Large intestine (tissue), 3 donors: ENCODE measurements around the gene IL25. TPM values are rescaled to one million over a fixed set of nuclear protein-coding genes. Genes with fewer than 3 reads are reported as not detected.

Experiments used
- DNase-seq, 2 donors: peaks; one replicate each; pipeline versions ENCODE4 v3.0.0 to v3.0.0-alpha.2; 2013
- H3K27ac ChIP-seq: one replicate; pipeline ENCODE4 v1.5.1; 2013; ENCODE audit warnings: low read length
- H3K27me3 ChIP-seq: 2 replicates; pipeline ENCODE4 v1.6.1; 2013; ENCODE audit warnings: low read length; ENCODE audit not compliant: control insufficient read depth, insufficient read depth
- H3K36me3 ChIP-seq: 2 replicates; pipeline ENCODE4 v1.6.1; 2013; ENCODE audit warnings: low read length; ENCODE audit not compliant: control insufficient read depth, insufficient read depth
- H3K4me1 ChIP-seq: one replicate; pipeline ENCODE4 v1.6.1; 2013; ENCODE audit warnings: low read length; ENCODE audit not compliant: control insufficient read depth, insufficient read depth
- H3K4me3 ChIP-seq: one replicate; pipeline ENCODE4 v1.5.1; 2013; ENCODE audit warnings: low read length
- H3K9me3 ChIP-seq: one replicate; pipeline ENCODE4 v1.6.1; 2013; ENCODE audit warnings: mild to moderate bottlenecking, low read depth, low read length, moderate library complexity; ENCODE audit not compliant: control insufficient read depth
- WGBS: methylation state at CpG from one replicate; pipeline ENCODE4 v1.1.5; 2013; ENCODE audit warnings: low lambda C conversion rate; ENCODE audit not compliant: insufficient coverage; 5-methylcytosine and 5-hydroxymethylcytosine counted together
- polyA plus RNA-seq: library from polyadenylated mRNA; unstranded; fragments of 120-200 nt; gene quantifications from one replicate; pipeline ENCODE4 v1.2.1, GENCODE V29; 2013

Gene IL25
- polyA plus RNA-seq, 1 donor, result not detected

- Histone ChIP-seq H3K4me1 (peaks cover 6% of the 10 kb centered on the region), H3K27me3 (peaks cover 17% of the 10 kb centered on the region), H3K4me3 (no peak overlapping the region), H3K27ac (no peak overlapping the region), H3K9me3 (no peaks in the 10 kb centered on the region), H3K36me3 (peaks cover 11% of the 10 kb centered on the region)
- WGBS, result no CpG with 5 or more reads among the region's 6 CpGs
- no peak for DNase-seq
These were observed 17.6 kb upstream of the IL25 start for GRCh38 chr14:23354990-23355389.

- H3K27ac ChIP-seq, result no peak overlapping the region
- DNase-seq, result no peak
- H3K36me3 ChIP-seq, result peaks cover 14% of the 10 kb centered on the region
- H3K4me1 ChIP-seq, result peaks cover 6% of the 10 kb centered on the region
- H3K4me3 ChIP-seq, result no peak overlapping the region
- no peaks in the 10 kb centered on the region for H3K9me3 ChIP-seq
- peaks cover 17% of the 10 kb centered on the region for H3K27me3 ChIP-seq
- no CpG with 5 or more reads among the region's 6 CpGs for WGBS
These were observed 16.7 kb upstream of the IL25 start for GRCh38 chr14:23355871-23356435.

- Histone ChIP-seq H3K9me3 (no peaks in the 10 kb centered on the region), H3K4me3 (no peak overlapping the region), H3K4me1 (peaks cover 6% of the 10 kb centered on the region), H3K36me3 (peaks cover 14% of the 10 kb centered on the region), H3K27ac (no peak overlapping the region), H3K27me3 (peaks cover 15% of the 10 kb centered on the region)
- no CpG with 5 or more reads among the region's 4 CpGs for WGBS
- DNase-seq, result no peak
These were observed 15.9 kb upstream of the IL25 start for GRCh38 chr14:23356662-23357061.

- Histone ChIP-seq H3K4me1 (peaks cover 6% of the 10 kb centered on the region), H3K4me3 (no peak overlapping the region), H3K27ac (no peak overlapping the region), H3K36me3 (peaks cover 14% of the 10 kb centered on the region), H3K27me3 (peaks cover 11% of the 10 kb centered on the region), H3K9me3 (no peaks in the 10 kb centered on the region)
- no CpG with 5 or more reads among the region's 8 CpGs for WGBS
- DNase-seq, result no peak
These were observed 15.3 kb upstream of the IL25 start for GRCh38 chr14:23357261-23357660.

- H3K4me1 ChIP-seq, result peaks cover 3% of the 10 kb centered on the region
- H3K4me3 ChIP-seq, result no peak overlapping the region
- no peak overlapping the region for H3K27ac ChIP-seq
- no peak for DNase-seq
- H3K9me3 ChIP-seq, result no peaks in the 10 kb centered on the region
- H3K36me3 ChIP-seq, result peaks cover 14% of the 10 kb centered on the region
- peaks cover 11% of the 10 kb centered on the region for H3K27me3 ChIP-seq
- WGBS, result no CpG with 5 or more reads among the region's 3 CpGs
These were observed 14.6 kb upstream of the IL25 start for GRCh38 chr14:23358042-23358441.

GRCh38 chr14:23358553-23359166 is 13.9 kb upstream of the IL25 start:
- Histone ChIP-seq H3K36me3 (peaks cover 16% of the 10 kb centered on the region), H3K4me1 (no peaks in the 10 kb centered on the region), H3K27ac (no peak overlapping the region), H3K4me3 (no peak overlapping the region), H3K9me3 (no peaks in the 10 kb centered on the region), H3K27me3 (peaks cover 6% of the 10 kb centered on the region)
- WGBS, result 88% methylated on average over 2 of the region's 12 CpGs
- no peak for DNase-seq

- Histone ChIP-seq H3K4me1 (peaks cover 4% of the 10 kb centered on the region), H3K27me3 (peaks cover 5% of the 10 kb centered on the region), H3K27ac (no peak overlapping the region), H3K36me3 (peaks cover 16% of the 10 kb centered on the region), H3K9me3 (no peaks in the 10 kb centered on the region), H3K4me3 (no peak overlapping the region)
- no CpG with 5 or more reads among the region's 11 CpGs for WGBS
- DNase-seq, result no peak
These were observed 13.4 kb upstream of the IL25 start for GRCh38 chr14:23359167-23359626.

GRCh38 chr14:23359722-23360447 is 12.7 kb upstream of the IL25 start:
- H3K27ac ChIP-seq, result no peak overlapping the region

GRCh38 chr14:23360496-23360895 is 12.1 kb upstream of the IL25 start:
- Histone ChIP-seq H3K36me3 (peaks cover 16% of the 10 kb centered on the region), H3K4me1 (peaks cover 6% of the 10 kb centered on the region), H3K27me3 (peaks cover 11% of the 10 kb centered on the region), H3K27ac (no peak overlapping the region), H3K9me3 (no peaks in the 10 kb centered on the region), H3K4me3 (no peak overlapping the region)
- WGBS, result no CpG with 5 or more reads among the region's 11 CpGs
- no peak for DNase-seq

More at GRCh38 chr14:23359722-23360447, 12.7 kb upstream of the IL25 start:
- H3K4me3 ChIP-seq, result no peak overlapping the region
- H3K36me3 ChIP-seq, result peaks cover 16% of the 10 kb centered on the region
- H3K9me3 ChIP-seq, result no peaks in the 10 kb centered on the region
- H3K27me3 ChIP-seq, result peaks cover 9% of the 10 kb centered on the region
- DNase-seq, result no peak
- peaks cover 6% of the 10 kb centered on the region for H3K4me1 ChIP-seq
- WGBS, result no CpG with 5 or more reads among the region's 22 CpGs

- DNase-seq, result peak in 1 of 2 donors; percentile 20
- Histone ChIP-seq H3K4me3 (no peak overlapping the region), H3K27ac (no peak overlapping the region), H3K36me3 (peaks cover 16% of the 10 kb centered on the region), H3K9me3 (no peaks in the 10 kb centered on the region), H3K4me1 (peaks cover 6% of the 10 kb centered on the region), H3K27me3 (peaks cover 11% of the 10 kb centered on the region)
These were observed 11.3 kb upstream of the IL25 start for GRCh38 chr14:23361320-23361719.
